Rectal smooth muscle tissue (tissue), 1 donor: Measurements from ENCODE around the gene KCTD7.
"Not testable (repeated sequence)": the region's sequence is repeated elsewhere in the genome, so short reads cannot be mapped to it uniquely, and the experiment has no call there.

Source experiments
- H3K27ac ChIP-seq: one replicate; pipeline ENCODE4 v1.7.0; 2013; ENCODE audit warnings: low read depth, low read length, inconsistent platforms
- H3K27me3 ChIP-seq: one replicate; pipeline ENCODE4 v1.7.0; 2013; ENCODE audit warnings: low read length; ENCODE audit not compliant: control insufficient read depth, insufficient read depth
- H3K36me3 ChIP-seq: one replicate; pipeline ENCODE4 v1.7.0; 2013; ENCODE audit warnings: low read length; ENCODE audit not compliant: control insufficient read depth, insufficient read depth
- H3K4me1 ChIP-seq: one replicate; pipeline ENCODE4 v1.7.0; 2013; ENCODE audit warnings: low read length; ENCODE audit not compliant: control insufficient read depth, insufficient read depth
- H3K4me3 ChIP-seq: one replicate; pipeline ENCODE4 v1.7.0; 2013; ENCODE audit warnings: low read length
- H3K9ac ChIP-seq: one replicate; pipeline ENCODE4 v1.7.0; 2013; ENCODE audit warnings: low read length

The KCTD7 gene

DNA sequence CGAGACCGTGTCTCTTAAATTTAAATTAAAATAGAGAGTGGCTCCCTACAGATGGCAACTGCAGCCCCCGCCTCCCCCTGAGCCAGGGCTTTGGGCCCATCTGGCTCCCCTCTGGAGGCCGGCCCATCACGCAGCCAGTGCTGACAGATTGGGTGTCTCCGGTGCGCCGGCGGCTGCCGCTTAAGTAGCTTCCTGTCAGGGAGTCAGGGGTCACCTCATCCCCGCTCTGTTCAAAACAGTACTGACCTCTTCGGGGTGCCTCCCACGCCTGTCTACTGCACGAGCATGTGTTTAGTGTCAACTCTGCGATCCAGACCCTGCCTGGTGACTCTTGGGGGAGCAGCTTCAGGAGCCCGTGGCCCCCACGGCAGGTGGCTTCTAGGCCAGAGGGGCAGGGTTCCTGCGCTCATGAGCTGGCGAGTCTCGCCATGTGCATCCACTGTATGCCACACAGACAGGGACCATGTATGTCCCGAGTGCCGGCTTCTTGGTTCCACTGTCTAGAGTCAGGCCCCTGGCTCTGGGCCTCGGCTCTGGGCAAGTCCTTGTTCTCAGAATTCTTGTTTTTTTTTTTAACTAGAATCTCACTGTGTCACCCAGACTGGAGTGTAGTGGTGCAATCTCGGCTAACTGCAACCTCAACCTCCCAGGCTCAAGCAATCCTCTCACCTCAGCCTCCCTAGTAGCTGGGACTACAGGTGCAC is 36.1 kb downstream of the KCTD7 start:
- Histone ChIP-seq H3K36me3 (no peaks in the 10 kb centered on the region), H3K27ac (no peak overlapping the region), H3K4me1 (no peaks in the 10 kb centered on the region), H3K9ac (no peak overlapping the region), H3K4me3 (no peak overlapping the region), H3K27me3 (no peaks in the 10 kb centered on the region)

DNA sequence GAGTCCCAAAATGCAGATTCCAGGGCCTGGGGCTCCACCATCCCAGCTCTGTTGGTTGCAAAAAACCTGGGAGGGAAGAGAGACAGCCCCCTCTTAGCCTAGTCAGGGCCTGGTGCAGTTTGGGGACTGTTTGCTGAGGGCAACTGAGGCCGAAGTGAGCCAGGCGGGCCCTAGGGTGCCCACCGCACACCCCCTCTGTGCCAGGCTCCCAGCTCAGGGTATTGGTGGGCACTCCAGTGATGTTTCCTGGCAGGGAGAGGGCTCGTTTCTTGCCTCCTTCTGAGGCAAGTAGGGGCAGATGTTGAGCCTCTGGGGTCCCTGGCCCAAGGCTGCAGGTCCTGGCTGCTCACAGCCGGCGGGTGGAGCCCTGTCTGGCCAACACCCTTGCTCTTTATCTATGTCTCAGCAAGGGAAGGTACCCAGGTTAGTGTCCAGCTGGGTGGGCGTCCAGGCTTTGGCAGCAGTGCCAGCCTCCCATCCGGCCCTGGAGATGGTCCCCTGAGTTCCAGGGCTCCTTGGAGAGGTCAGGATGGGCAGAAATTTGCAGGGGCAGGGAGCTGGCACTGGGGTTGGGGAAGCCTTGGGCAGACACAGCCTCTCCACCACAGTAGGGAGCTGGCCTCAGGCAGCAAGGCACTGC is 37.8 kb downstream of the KCTD7 start:
- Histone ChIP-seq H3K36me3 (no peaks in the 10 kb centered on the region), H3K4me1 (no peaks in the 10 kb centered on the region), H3K27me3 (no peaks in the 10 kb centered on the region), H3K9ac (no peak overlapping the region), H3K27ac (no peak overlapping the region), H3K4me3 (no peak overlapping the region)

DNA sequence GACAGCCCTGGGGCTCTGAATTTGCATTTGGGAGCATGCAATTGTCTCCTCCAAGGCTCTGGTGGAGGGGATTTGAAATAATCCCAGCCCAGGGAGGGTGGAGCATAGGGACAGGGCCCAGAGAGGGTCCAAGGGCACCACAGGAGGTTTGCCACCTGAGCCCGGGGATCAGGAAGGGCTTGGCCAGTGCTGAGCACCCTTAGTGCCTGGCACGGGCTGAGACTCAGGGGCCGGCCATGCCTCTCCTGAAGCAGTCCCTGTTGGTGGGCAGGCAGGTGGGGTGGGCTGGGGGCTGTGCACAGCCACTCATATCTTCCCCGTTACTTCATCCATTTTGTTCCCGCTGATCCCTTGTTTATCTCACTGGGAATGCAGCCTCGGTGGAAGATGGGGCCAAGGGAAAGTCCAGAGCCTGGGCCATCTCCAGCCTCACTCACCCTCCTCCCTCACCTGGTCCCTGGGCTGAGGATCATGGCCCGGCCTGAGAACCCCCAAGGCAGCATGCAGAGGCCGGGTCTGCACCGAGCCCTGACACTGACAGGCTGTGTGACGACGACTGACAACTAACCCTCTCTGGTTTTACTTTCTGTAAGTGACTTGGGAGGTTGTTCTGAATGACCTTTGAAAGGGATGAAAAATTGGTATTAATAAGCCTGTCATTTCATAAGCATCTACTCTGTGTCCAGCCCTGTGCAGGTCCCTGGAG is 38.5 kb downstream of the KCTD7 start:
- Histone ChIP-seq H3K4me1 (no peaks in the 10 kb centered on the region), H3K9ac (no peak overlapping the region), H3K27ac (no peak overlapping the region), H3K4me3 (no peak overlapping the region), H3K36me3 (no peaks in the 10 kb centered on the region), H3K27me3 (no peaks in the 10 kb centered on the region)

DNA sequence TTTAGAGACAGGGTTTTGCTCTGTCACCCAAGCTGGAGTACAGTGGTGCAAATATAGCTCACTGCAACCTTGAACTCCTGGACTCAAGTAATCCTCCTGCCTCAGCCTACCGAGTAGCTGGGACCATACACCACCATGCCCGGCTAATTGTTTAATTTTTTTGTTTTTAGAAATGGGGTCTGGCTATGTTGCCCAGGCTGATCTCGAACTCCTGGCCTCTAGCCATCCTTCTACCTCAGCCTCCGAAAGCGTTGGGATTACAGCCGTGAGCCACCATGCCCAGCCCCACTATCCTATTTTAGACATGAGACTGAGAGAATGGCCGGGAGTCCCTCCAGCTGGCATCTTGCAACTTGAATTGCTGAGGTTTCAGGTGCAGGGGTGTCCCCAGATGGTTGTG is 39.4 kb downstream of the KCTD7 start:
- Histone ChIP-seq H3K27me3 (no peaks in the 10 kb centered on the region), H3K27ac (no peak overlapping the region), H3K4me1 (no peaks in the 10 kb centered on the region), H3K4me3 (no peak overlapping the region), H3K9ac (no peak overlapping the region), H3K36me3 (no peaks in the 10 kb centered on the region)

DNA sequence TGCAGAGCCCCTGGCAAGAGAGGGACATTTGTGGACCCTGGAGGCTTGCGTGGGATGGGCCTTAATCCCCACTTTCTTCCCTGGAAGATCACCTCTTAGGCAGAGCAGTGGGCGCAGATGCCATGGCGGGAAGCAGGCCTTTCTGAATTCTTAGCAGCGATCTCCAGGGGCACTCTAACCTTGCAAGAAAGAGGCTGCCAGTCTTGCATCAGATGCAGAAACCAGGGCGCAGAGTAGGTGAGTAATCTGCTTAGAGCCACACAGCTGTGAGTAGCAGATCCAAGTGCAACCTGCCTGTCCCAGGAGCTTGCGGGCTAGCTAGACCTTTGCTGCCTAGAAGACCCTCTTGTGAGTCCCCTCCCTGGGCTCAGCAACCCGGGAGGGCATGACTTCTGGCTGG is 40.0 kb downstream of the KCTD7 start:
- no peak overlapping the region for H3K9ac ChIP-seq
- H3K27ac ChIP-seq, result no peak overlapping the region
- no peaks in the 10 kb centered on the region for H3K36me3 ChIP-seq
- no peaks in the 10 kb centered on the region for H3K27me3 ChIP-seq
- no peak overlapping the region for H3K4me3 ChIP-seq
- no peaks in the 10 kb centered on the region for H3K4me1 ChIP-seq

DNA sequence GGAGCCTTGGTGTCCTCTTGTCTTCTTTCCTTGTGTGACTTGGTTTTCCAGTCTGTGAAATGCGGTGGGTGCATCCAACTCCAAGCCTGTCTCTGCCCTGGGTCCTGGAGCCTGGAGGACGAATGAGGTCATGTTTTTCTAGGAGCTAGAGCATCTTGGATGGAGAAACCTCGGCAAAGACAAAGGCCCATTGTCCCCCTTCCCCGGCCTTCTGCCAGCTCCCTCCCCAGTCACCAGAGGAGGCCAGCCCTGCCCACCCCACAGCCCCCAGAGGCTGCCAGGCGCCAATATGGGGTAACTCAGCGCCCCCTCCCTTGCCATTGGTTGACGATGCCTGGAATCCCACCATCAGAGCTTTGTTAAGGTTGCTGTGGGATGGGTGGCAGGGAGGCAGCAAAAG is 40.4 kb downstream of the KCTD7 start:
- Histone ChIP-seq H3K4me3 (no peak overlapping the region), H3K9ac (no peak overlapping the region), H3K27ac (no peak overlapping the region), H3K27me3 (no peaks in the 10 kb centered on the region), H3K4me1 (no peaks in the 10 kb centered on the region), H3K36me3 (no peaks in the 10 kb centered on the region)

DNA sequence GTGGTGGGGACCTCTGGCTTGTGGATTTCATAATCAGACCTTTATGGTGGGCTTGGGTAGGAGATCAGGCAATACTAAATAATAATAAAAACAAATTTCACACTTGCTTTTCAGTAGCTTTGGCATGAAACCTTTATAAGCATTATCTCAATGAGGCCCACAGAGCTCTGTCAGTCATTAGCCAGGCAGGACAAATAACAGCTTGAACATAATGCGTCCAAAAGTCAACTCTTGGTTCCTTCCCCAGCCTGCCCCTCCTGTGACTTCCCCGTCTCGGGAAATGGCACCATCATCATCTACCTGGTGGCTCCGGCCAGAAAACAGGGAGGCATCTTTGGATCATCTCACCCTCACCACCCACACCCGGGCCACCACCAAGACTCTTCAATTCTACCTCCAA is 40.8 kb downstream of the KCTD7 start:
- H3K4me1 ChIP-seq, result no peaks in the 10 kb centered on the region
- H3K36me3 ChIP-seq, result no peaks in the 10 kb centered on the region
- no peaks in the 10 kb centered on the region for H3K27me3 ChIP-seq
- H3K27ac ChIP-seq, result no peak overlapping the region
- no peak overlapping the region for H3K9ac ChIP-seq
- no peak overlapping the region for H3K4me3 ChIP-seq

DNA sequence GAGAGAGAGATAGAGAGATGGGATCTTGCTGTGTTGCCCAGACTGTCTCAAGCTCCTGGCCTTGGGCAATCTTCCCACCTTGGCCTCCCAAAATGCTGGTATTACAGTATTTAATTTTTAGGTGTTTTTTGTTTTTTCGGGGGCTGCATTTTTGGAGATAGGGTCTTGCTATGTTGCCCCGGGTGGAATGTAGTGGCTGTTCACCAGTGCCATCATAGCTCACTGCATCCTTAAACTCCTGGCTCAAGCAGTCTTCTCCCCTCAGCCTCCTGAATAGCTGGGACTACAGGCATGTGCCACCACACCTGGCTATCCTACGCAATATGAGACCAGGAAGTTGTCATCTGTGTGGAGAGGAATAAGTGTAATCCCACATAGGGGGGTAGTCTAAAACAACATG is 42.4 kb downstream of the KCTD7 start:
- H3K27me3 ChIP-seq, result no peaks in the 10 kb centered on the region
- H3K36me3 ChIP-seq, result no peaks in the 10 kb centered on the region
- no peak overlapping the region for H3K4me3 ChIP-seq
- H3K4me1 ChIP-seq, result no peaks in the 10 kb centered on the region
- no peak overlapping the region for H3K27ac ChIP-seq
- no peak overlapping the region for H3K9ac ChIP-seq

DNA sequence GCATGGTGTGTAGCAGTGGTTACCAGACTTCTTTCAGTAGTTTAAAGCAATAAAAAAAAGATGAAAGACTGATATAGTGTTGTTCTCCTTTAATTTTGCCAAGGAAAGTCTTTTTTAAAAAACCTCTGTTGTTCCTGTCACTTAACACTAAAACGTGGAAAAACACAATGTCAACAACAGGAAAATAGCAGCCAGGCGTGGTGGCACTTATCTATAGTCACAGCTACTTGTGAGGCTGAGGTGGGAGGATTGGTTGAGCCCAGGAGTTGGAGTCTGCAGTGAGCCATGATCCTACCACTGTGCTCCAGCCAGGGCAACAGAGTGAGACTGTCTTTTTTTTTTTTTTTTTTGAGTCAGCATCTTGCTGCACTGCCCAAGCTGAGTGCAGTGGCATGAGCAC is 42.8 kb downstream of the KCTD7 start:
- not testable (repeated sequence) for H3K27me3 ChIP-seq, H3K9ac ChIP-seq, H3K27ac ChIP-seq, H3K4me3 ChIP-seq, H3K36me3 ChIP-seq, H3K4me1 ChIP-seq

DNA sequence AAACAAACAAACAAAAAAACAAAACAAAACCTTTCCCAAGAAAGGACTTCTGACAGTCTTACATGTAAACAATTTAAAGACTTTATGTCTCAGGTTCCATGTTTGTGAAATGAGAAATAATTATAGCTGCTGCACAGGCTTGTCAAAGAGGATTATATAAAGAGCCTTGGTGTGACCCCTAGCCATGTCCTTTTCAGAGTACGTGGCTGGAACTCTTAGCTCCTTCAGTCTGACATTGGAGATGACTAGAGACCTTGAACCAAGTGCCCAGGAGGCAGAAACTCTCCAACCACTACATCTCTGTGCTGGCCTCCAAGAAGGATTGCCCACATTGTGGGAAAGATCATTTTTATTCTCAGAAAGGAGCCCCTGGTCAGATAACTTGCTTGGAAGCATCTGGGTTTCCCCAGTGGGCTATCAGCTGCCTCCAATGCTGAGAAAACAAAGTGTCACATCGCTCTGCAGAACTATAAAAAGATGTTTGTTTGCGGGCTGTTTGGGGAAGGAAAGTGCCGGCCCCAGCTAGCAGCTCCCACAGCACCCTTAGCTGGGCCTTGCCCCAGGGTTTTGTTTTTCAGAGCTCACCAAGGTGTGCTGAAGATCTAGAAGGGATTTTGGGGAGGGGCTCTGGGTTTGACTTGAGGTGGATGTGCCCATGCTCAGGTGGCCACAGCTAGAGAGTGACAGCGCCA is 43.9 kb downstream of the KCTD7 start:
- H3K27me3 ChIP-seq, H3K4me3 ChIP-seq, H3K27ac ChIP-seq, H3K4me1 ChIP-seq, H3K36me3 ChIP-seq, H3K9ac ChIP-seq: not testable (repeated sequence)

DNA sequence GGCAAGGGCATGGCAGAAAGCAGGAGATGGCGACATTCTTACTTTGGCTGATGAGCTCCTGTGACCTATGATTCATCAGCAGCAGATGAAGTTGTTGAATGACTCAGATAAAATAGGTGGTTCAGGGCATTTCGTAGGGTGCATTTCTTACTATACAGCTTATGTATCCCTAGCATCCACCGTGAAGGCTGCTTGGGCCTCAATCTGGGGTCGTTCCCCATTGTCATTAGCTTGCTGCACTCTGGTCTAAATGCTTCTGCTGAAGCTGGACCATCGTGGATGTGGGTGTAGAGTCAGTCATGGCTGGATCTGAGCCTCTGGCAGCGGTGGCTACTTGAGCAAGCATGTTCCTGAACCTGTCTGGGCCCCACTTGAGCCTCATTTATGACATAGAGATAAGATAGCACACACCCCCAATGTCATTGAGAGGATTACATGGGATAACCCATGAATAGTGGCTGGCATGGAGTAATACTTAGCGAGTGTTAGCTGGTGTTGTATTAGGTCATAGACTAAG is 44.5 kb downstream of the KCTD7 start:
- not testable (repeated sequence) for H3K27me3 ChIP-seq, H3K27ac ChIP-seq, H3K4me3 ChIP-seq, H3K9ac ChIP-seq, H3K36me3 ChIP-seq, H3K4me1 ChIP-seq

DNA sequence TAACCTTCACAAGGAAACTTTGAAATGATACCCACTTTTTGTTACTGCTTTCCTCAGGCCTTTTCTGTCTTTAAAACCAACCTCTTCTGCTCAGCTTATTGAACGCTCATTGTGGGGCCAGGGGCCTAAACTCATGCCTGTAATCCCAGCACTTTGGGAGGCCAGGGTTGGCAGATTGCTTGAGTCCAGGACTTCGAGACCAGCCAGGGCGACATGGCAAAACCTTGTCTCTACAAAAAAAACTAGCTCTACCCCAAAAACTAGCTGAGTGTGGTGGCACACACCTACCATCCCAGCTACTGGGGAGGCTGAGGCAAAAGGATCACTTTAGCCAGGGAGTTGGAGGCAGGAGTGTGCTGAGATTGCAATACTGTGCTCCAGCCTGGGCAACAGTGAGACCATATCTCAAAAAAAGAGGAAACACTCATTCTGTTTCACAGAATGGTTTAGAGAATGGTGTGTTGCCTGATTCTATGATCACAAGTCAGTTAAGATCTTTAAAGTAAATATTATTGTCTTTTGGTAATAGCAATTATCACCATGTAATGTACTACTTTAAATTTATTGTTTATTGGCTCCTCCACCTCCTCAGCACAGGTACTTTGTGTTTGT is 51.1 kb downstream of the KCTD7 start:
- H3K27me3 ChIP-seq, result no peaks in the 10 kb centered on the region
- H3K4me1 ChIP-seq, result no peaks in the 10 kb centered on the region
- no peak overlapping the region for H3K4me3 ChIP-seq
- no peaks in the 10 kb centered on the region for H3K36me3 ChIP-seq
- no peak overlapping the region for H3K27ac ChIP-seq
- no peak overlapping the region for H3K9ac ChIP-seq
